Common myeloid progenitor, CD34-positive (primary cell): Measurements from ENCODE around the gene KLK15.
"Not testable (repeated sequence)": the region's sequence is repeated elsewhere in the genome, so short reads cannot be mapped to it uniquely, and the experiment has no call there.

ENCODE experiments used
- CTCF ChIA-PET: fragments of 350-600 bp; sonication (Branson Sonifier 250); formaldehyde crosslinking; loops from one replicate; lab custom pipeline; 2021; ENCODE audit warnings: antibody characterized with exemption; lab: Charles Lee
- POLR2A ChIA-PET: fragments of 350-600 bp; sonication (Branson Sonifier 250); formaldehyde crosslinking; loops from one replicate; lab custom pipeline; 2021; ENCODE audit warnings: antibody characterized with exemption; lab: Charles Lee
- DNase-seq, 3 donors: peaks; one replicate each; pipeline versions ENCODE4 v3.0.0 to v3.0.0-alpha.2; 2013
- H3K27ac ChIP-seq, 2 experiments: 1 replicate in 1 of 2; 2 replicates in 1 of 2; pipeline ENCODE4 v1.7.0; 2013; ENCODE audit warnings: inconsistent platforms in 2 of 2, low read length in 2 of 2, mild to moderate bottlenecking in 2 of 2, low read depth in 1 of 2, moderate library complexity in 1 of 2; ENCODE audit not compliant: severe bottlenecking in 2 of 2, insufficient read depth in 1 of 2, poor library complexity in 1 of 2
- H3K27me3 ChIP-seq, 5 experiments: replicated peaks in 2 of 5; 1 replicate in 3 of 5; 2 replicates in 2 of 5; pipeline versions ENCODE4 v1.6.1 to v1.7.0; 2013; ENCODE audit warnings: low read length in 4 of 5, mild to moderate bottlenecking in 2 of 5, moderate library complexity in 2 of 5, inconsistent platforms in 1 of 5; ENCODE audit not compliant: insufficient read depth in 5 of 5, control insufficient read depth in 4 of 5
- H3K36me3 ChIP-seq, 4 experiments: 1 replicate in 2 of 4; 2 replicates in 2 of 4; pipeline versions ENCODE4 v1.6.1 to v1.7.0; 2013; ENCODE audit warnings: low read length in 3 of 4, control low read depth in 1 of 4, mild to moderate bottlenecking in 1 of 4; ENCODE audit not compliant: control insufficient read depth in 4 of 4, insufficient read depth in 4 of 4
- H3K4me1 ChIP-seq, 4 experiments: 1 replicate in 3 of 4; 2 replicates in 1 of 4; pipeline versions ENCODE4 v1.6.1 to v1.7.1; 2013; ENCODE audit warnings: low read length in 3 of 4, mild to moderate bottlenecking in 3 of 4, control low read depth in 1 of 4, inconsistent platforms in 1 of 4, moderate library complexity in 1 of 4; ENCODE audit not compliant: control insufficient read depth in 4 of 4, insufficient read depth in 4 of 4; ENCODE audit errors: control extremely low read depth in 1 of 4
- H3K4me3 ChIP-seq, 7 experiments: 1 replicate in 4 of 7; 2 replicates in 3 of 7; pipeline versions ENCODE4 v1.5.1 to v1.7.0; 2013; ENCODE audit warnings: mild to moderate bottlenecking in 7 of 7, low read length in 6 of 7, moderate library complexity in 6 of 7, inconsistent platforms in 2 of 7, low read depth in 2 of 7, control low read depth in 1 of 7; ENCODE audit not compliant: insufficient read depth in 4 of 7, control insufficient read depth in 1 of 7; ENCODE audit errors: extremely low read depth in 1 of 7
- H3K9me3 ChIP-seq, 5 experiments: 1 replicate in 4 of 5; 2 replicates in 1 of 5; pipeline versions ENCODE4 v1.6.1 to v1.7.1; 2013; ENCODE audit warnings: low read length in 4 of 5, mild to moderate bottlenecking in 2 of 5, inconsistent platforms in 1 of 5, low read depth in 1 of 5, moderate library complexity in 1 of 5; ENCODE audit not compliant: control insufficient read depth in 4 of 5, insufficient read depth in 2 of 5; ENCODE audit errors: control extremely low read depth in 1 of 5
- WGBS: methylation state at CpG from one replicate; pipeline ENCODE4 v1.1.5; 2013; ENCODE audit not compliant: insufficient coverage; 5-methylcytosine and 5-hydroxymethylcytosine counted together

The KLK15 gene

GRCh38 chr19:50791594-50792271 is 41.6 kb downstream of the KLK15 start:
- H3K27ac ChIP-seq, result no peak overlapping the region
- H3K4me3 ChIP-seq, result no peak overlapping the region
- no peak for DNase-seq
- no peaks in the 10 kb centered on the region for H3K9me3 ChIP-seq
- CTCF ChIA-PET, result interaction anchor here (2.1 to 3.1 kb wide), 2 partner anchors 10 to 185 kb away, joined by 4 to 11 read pairs; no protein-coding TSS in a partner anchor
- POLR2A ChIA-PET, result no interaction called here
- 93% methylated on average over 43 of the region's 47 CpGs for WGBS
- H3K36me3 ChIP-seq, result peaks cover 0 to 12% (median 6%) of the 10 kb centered on the region in 4 experiments
- peaks cover 0 to 10% (median 2%) of the 10 kb centered on the region in 4 experiments for H3K4me1 ChIP-seq
- H3K27me3 ChIP-seq, result no peaks in the 10 kb centered on the region

DNA sequence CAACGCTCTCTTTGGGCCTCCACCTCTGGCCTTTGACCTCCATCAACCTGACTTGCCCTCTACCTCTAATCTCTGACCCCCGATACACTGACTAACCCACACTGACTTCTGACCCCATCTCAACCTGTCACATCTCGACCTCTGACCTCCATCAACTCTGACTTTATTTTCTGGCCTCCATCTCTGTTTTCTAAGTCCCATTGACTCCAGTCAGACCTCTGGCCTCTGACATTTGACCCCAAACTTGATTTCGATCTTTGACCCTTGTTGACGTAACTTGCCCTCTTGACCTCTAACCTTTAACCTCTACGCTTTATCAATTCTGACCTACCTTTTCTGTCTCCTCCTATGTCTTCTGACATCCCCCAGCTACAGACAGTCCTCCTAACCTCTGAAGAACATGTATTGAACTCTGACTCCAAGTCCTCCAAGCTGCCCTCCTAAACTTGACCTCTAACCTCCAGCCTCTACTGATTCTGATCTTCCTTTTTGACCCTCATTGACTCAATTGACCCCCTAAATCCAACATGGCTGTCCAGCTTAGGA is 42.4 kb downstream of the KLK15 start:
- H3K27ac ChIP-seq, result no peak overlapping the region
- no peaks in the 10 kb centered on the region for H3K9me3 ChIP-seq
- H3K4me1 ChIP-seq, result peaks cover 0 to 10% (median 2%) of the 10 kb centered on the region in 4 experiments
- H3K27me3 ChIP-seq, result no peaks in the 10 kb centered on the region
- no peak overlapping the region for H3K4me3 ChIP-seq
- ChIA-PET POLR2A (interaction anchor here (1.2 kb wide), 1 partner anchor 13 kb away, joined by 3 read pairs; no protein-coding TSS in a partner anchor), CTCF (interaction anchor here (2.1 to 3.1 kb wide), 2 partner anchors 9 to 185 kb away, joined by 4 to 11 read pairs; no protein-coding TSS in a partner anchor)
- WGBS, result 97% methylated on average over 6 of the region's 6 CpGs
- no peak for DNase-seq
- peaks cover 0 to 6% (median 2%) of the 10 kb centered on the region in 4 experiments for H3K36me3 ChIP-seq

DNA sequence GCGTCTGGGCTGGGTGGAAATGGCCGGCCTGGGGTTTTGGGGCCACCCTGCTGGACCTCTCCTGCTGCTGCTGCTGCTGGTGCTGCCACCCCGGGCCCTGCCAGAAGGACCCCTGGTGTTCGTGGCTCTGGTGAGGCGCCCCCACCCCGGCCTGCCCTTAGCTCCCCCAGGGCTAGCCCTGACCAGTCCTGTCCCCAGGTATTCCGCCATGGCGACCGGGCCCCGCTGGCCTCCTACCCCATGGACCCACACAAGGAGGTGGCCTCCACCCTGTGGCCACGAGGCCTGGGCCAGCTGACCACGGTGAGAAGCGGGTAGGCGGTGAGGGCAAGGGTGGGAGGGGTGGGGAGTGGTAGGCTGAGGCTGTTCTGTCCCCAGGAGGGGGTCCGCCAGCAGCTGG is 43.0 kb downstream of the KLK15 start, which contains the start of gene ACP4:
Gene ACP4, plus strand, starts transcription at position 20 of the 400 bp plus-strand sequence. Its CDS starts 0 bp downstream, at position 20.
- POLR2A ChIA-PET, result interaction anchor here (1.2 kb wide), 1 partner anchor 13 kb away, joined by 3 read pairs; no protein-coding TSS in a partner anchor
- H3K27ac ChIP-seq, result no peak within 1 kb of the TSS
- peaks cover 0 to 1% (median 0%) of the 10 kb centered on the region in 4 experiments for H3K36me3 ChIP-seq
- H3K27me3 ChIP-seq, result no peaks in the 10 kb centered on the region
- H3K4me3 ChIP-seq, result no peak within 1 kb of the TSS
- H3K4me1 ChIP-seq, result peaks cover 0 to 10% (median 2%) of the 10 kb centered on the region in 4 experiments
- CTCF ChIA-PET, result interaction anchor here (1.0 to 3.1 kb wide), 2 partner anchors 8 to 66 kb away, joined by 3 to 11 read pairs; no protein-coding TSS in a partner anchor
- DNase-seq, result no peak
- no peaks in the 10 kb centered on the region for H3K9me3 ChIP-seq
- 92% methylated on average over 5 of the region's 15 CpGs for WGBS

DNA sequence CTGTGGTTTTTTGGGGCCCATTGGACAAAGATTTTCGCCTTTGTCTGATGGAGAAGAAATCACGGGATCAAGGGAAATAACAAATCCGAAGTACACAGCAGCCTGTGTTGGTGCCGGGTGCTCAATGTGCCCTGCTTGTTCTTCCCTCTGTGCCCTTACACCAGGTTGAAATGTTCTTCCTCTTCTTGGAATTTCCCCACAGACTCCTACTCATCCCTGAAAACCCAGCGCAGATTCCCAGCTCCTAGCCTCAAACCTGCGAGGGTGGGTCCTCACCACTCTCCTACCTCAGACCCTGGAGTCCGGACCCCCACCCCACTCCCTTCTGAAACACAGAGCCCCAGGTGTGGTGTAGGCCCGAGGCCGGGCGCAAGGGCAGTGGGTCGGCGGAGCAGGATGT is 48.0 kb downstream of the KLK15 start:
- CTCF ChIA-PET, result interaction anchor here (1.0 kb wide), 1 partner anchor 121 kb away, joined by 5 read pairs; no protein-coding TSS in a partner anchor
- peaks cover 0 to 4% (median under 1%) of the 10 kb centered on the region in 4 experiments for H3K4me1 ChIP-seq
- 94% methylated on average over 7 of the region's 12 CpGs for WGBS
- H3K9me3 ChIP-seq, result no peaks in the 10 kb centered on the region
- H3K4me3 ChIP-seq, result no peak overlapping the region
- no peaks in the 10 kb centered on the region for H3K36me3 ChIP-seq
- POLR2A ChIA-PET, result no interaction called here
- no peak overlapping the region for H3K27ac ChIP-seq
- no peak for DNase-seq
- peaks cover 0 to 29% (median 5%) of the 10 kb centered on the region in 5 experiments for H3K27me3 ChIP-seq

- 89% methylated on average over 3 of the region's 3 CpGs for WGBS
- H3K27me3 ChIP-seq, result peaks cover 0 to 35% (median 5%) of the 10 kb centered on the region in 5 experiments
- DNase-seq, result no peak
- CTCF ChIA-PET, result interaction anchor here (1.0 to 3.8 kb wide), 6 partner anchors 63 to 195 kb away, joined by 3 to 26 read pairs (median 4); partner anchors contain the start of gene CLEC11A
- H3K4me1 ChIP-seq, result peaks cover 0 to 4% (median under 1%) of the 10 kb centered on the region in 4 experiments
- H3K36me3 ChIP-seq, result no peaks in the 10 kb centered on the region
- no peaks in the 10 kb centered on the region for H3K9me3 ChIP-seq
- H3K4me3 ChIP-seq, result no peak overlapping the region
- POLR2A ChIA-PET, result interaction anchor here (0.6 kb wide), 1 partner anchor 89 kb away, joined by 3 read pairs; no protein-coding TSS in a partner anchor
- H3K27ac ChIP-seq, result no peak overlapping the region
Measured at GRCh38 chr19:50784710-50785109, 48.7 kb downstream of the KLK15 start.

GRCh38 chr19:50783848-50784152 is 49.6 kb downstream of the KLK15 start:
- not testable (repeated sequence) for DNase-seq, H3K4me1 ChIP-seq, H3K36me3 ChIP-seq, H3K4me3 ChIP-seq, H3K9me3 ChIP-seq, H3K27ac ChIP-seq
- ChIA-PET POLR2A (interaction anchor here (1.0 kb wide), 1 partner anchor 59 kb away, joined by 3 read pairs; no protein-coding TSS in a partner anchor), CTCF (interaction anchor here (0.6 to 7.5 kb wide), 10 partner anchors 9 to 194 kb away, joined by 3 to 36 read pairs (median 4); partner anchors contain the start of gene CLEC11A)
- 56% methylated on average over 4 of the region's 8 CpGs for WGBS
- peaks cover 3 to 44% (median 13%) of the 10 kb centered on the region in 5 experiments for H3K27me3 ChIP-seq
